HCT116 (cell line): ENCODE data around the gene CHN1. TPM values are rescaled to one million over a fixed set of nuclear protein-coding genes. Genes with fewer than 3 reads are reported as not detected.

Source experiments
- ATAC-seq: fragments of 200-7000 bp; cut with Tn5 transposase; 2 replicates; pipeline ENCODE4 v1.9.1; 2020; ENCODE audit warnings: mild to moderate bottlenecking, moderate library complexity
- BruUV-seq: library from RNA; stranded (reverse); fragments of 400-500 nt; replicated peaks from 2 replicates; lab custom pipeline; 2021; lab: Mats Ljungman, UMichigan
- CTCF ChIA-PET: fragments of 300-600 bp; sonication (Branson Sonifier 250); formaldehyde crosslinking; loops from one replicate; lab custom pipeline; 2021; ENCODE audit warnings: antibody characterized with exemption; lab: Charles Lee
- POLR2A ChIA-PET: fragments of 300-600, 350-600 bp; sonication (Branson Sonifier 250); formaldehyde crosslinking; loops from one replicate; lab custom pipeline; 2021; ENCODE audit warnings: antibody characterized with exemption; lab: Charles Lee
- RAD21 ChIA-PET, 2 experiments: fragments of 300-600 bp; sonication (Branson Sonifier 250); formaldehyde crosslinking; loops; one replicate each; lab custom pipeline; 2023; ENCODE audit warnings: low total read pairs in 2 of 2; ENCODE audit not compliant: uncharacterized antibody in 2 of 2, unreplicated experiment in 2 of 2, low non-redundant PET in 1 of 2; lab: Charles Lee
- DNase-seq: peaks from one replicate; pipeline ENCODE4 v3.0.0-alpha.2; 2010; ENCODE audit warnings: low read depth, low spot score
- H2AFZ ChIP-seq: fragments of 200-600 bp; shearing (Covaris generic), sonication (generic); 2 replicates; pipeline ENCODE4 v1.6.1; 2017; ENCODE audit warnings: low read depth, mixed run types, mixed read lengths, antibody characterized with exemption, low read length; ENCODE audit not compliant: poor library complexity, severe bottlenecking
- H3K27ac ChIP-seq: 2 replicates; pipeline ENCODE4 v1.5.1; 2012; ENCODE audit warnings: low read depth, low read length
- H3K27me3 ChIP-seq: fragments of 200-600 bp; sonication (generic); 2 replicates; pipeline ENCODE4 v1.6.1; 2016; ENCODE audit warnings: mixed run types, low read length, mixed read lengths; ENCODE audit not compliant: insufficient read depth
- H3K36me3 ChIP-seq, 2 experiments: fragments of 200-500 bp in 1 of 2; fragments of 200-600 bp in 1 of 2; sonication (Bioruptor generic) in 1 of 2; sonication (generic) in 1 of 2; 2 replicates each; pipeline versions ENCODE4 v1.5.1 to v1.6.1; 2014 to 2016; ENCODE audit warnings: low read length in 2 of 2, inconsistent platforms in 1 of 2, mixed read lengths in 1 of 2, mixed run types in 1 of 2; ENCODE audit not compliant: insufficient read depth in 2 of 2, control insufficient read depth in 1 of 2
- H3K4me1 ChIP-seq, 2 experiments: fragments of 200-600 bp in 1 of 2; sonication (generic) in 1 of 2; 2 replicates each; pipeline versions ENCODE4 v1.5.1 to v1.6.1; 2012 to 2017; ENCODE audit warnings: low read length in 2 of 2, inconsistent platforms in 1 of 2, mild to moderate bottlenecking in 1 of 2, mixed read lengths in 1 of 2, mixed run types in 1 of 2, moderate library complexity in 1 of 2; ENCODE audit not compliant: insufficient read depth in 2 of 2, control insufficient read depth in 1 of 2
- H3K4me2 ChIP-seq: fragments of 200-600 bp; sonication (generic); 2 replicates; pipeline ENCODE4 v1.6.1; 2017; ENCODE audit warnings: mixed run types, low read length, mixed read lengths
- H3K4me3 ChIP-seq, 2 experiments: fragments of 200-600 bp in 1 of 2; sonication (generic) in 1 of 2; replicated peaks in 1 of 2; 2 replicates each; pipeline ENCODE4 v1.5.1; 2011 to 2016; ENCODE audit warnings: low read length in 2 of 2, control low read depth in 1 of 2, low read depth in 1 of 2, mild to moderate bottlenecking in 1 of 2, mixed read lengths in 1 of 2, mixed run types in 1 of 2
- H3K79me2 ChIP-seq: fragments of 200-600 bp; sonication (generic); 2 replicates; pipeline ENCODE4 v1.6.1; 2017; ENCODE audit warnings: mild to moderate bottlenecking, mixed run types, low read length, moderate library complexity, mixed read lengths; ENCODE audit not compliant: insufficient read depth
- H3K9ac ChIP-seq: fragments of 200-600 bp; sonication (generic); 2 replicates; pipeline ENCODE4 v1.6.1; 2016; ENCODE audit warnings: low read length, mixed read lengths
- H3K9me2 ChIP-seq: fragments of 200-600 bp; sonication (generic), shearing (Covaris generic); 2 replicates; pipeline ENCODE4 v1.6.1; 2017; ENCODE audit warnings: mixed run types, mild to moderate bottlenecking, moderate library complexity; ENCODE audit not compliant: insufficient read depth
- H3K9me3 ChIP-seq, 2 experiments: fragments of 200-500 bp in 1 of 2; fragments of 200-600 bp in 1 of 2; sonication (Bioruptor generic) in 1 of 2; sonication (generic) in 1 of 2; 2 replicates each; pipeline ENCODE4 v1.6.1; 2014 to 2017; ENCODE audit warnings: low read length in 2 of 2, mixed read lengths in 2 of 2, inconsistent platforms in 1 of 2, low read depth in 1 of 2, mild to moderate bottlenecking in 1 of 2, mixed run types in 1 of 2, moderate library complexity in 1 of 2; ENCODE audit not compliant: control insufficient read depth in 1 of 2, insufficient read depth in 1 of 2
- H4K20me1 ChIP-seq: fragments of 200-600 bp; sonication (generic), shearing (Covaris generic); 2 replicates; pipeline ENCODE4 v1.6.1; 2017; ENCODE audit warnings: mixed run types, mild to moderate bottlenecking, moderate library complexity; ENCODE audit not compliant: insufficient read depth
- ATF3 ChIP-seq: IDR thresholded peaks from 2 replicates; pipeline ENCODE4 v1.6.1; 2012
- CBX3 ChIP-seq: IDR thresholded peaks from 2 replicates; pipeline ENCODE4 v1.6.1; 2012; ENCODE audit warnings: low read depth
- ELF1 ChIP-seq: IDR thresholded peaks from 2 replicates; pipeline ENCODE4 v1.6.1; 2012; ENCODE audit warnings: low read depth, borderline replicate concordance
- EZH2phosphoT487 ChIP-seq: fragments of 200-600 bp; IDR thresholded peaks from 2 replicates; pipeline ENCODE4 v1.6.1; 2018; ENCODE audit warnings: antibody characterized with exemption, borderline replicate concordance
- FOSL1 ChIP-seq: IDR thresholded peaks from 2 replicates; pipeline ENCODE4 v1.6.1; 2012; ENCODE audit warnings: low read depth
- JUND ChIP-seq: IDR thresholded peaks from 2 replicates; pipeline ENCODE4 v1.6.1; 2012
- POLR2A ChIP-seq: IDR thresholded peaks from 2 replicates; pipeline ENCODE4 v1.7.0; 2011; ENCODE audit warnings: borderline replicate concordance; ENCODE audit not compliant: insufficient read depth, insufficient read length; ENCODE audit errors: extremely low read depth
- POLR2AphosphoS5 ChIP-seq: IDR thresholded peaks from 2 replicates; pipeline ENCODE4 v1.6.1; 2011; ENCODE audit warnings: mild to moderate bottlenecking, low read depth, low read length, moderate library complexity
- RAD21 ChIP-seq: IDR thresholded peaks from 2 replicates; pipeline ENCODE4 v1.6.1; 2012; ENCODE audit warnings: low read depth, mild to moderate bottlenecking
- REST ChIP-seq: IDR thresholded peaks from 2 replicates; pipeline ENCODE4 v1.6.1; 2012; ENCODE audit warnings: low read depth
- SP1 ChIP-seq: IDR thresholded peaks from 2 replicates; pipeline ENCODE4 v1.6.1; 2012; ENCODE audit warnings: low read depth
- TCF7L2 ChIP-seq: IDR thresholded peaks from 2 replicates; pipeline ENCODE4 v1.7.0; 2011; ENCODE audit warnings: borderline replicate concordance, inconsistent platforms; ENCODE audit not compliant: insufficient read depth, insufficient read length; ENCODE audit errors: extremely low read depth
- YY1 ChIP-seq: IDR thresholded peaks from 2 replicates; pipeline ENCODE4 v1.6.1; 2011; ENCODE audit warnings: low read length, low read depth, moderate library complexity, mild to moderate bottlenecking; ENCODE audit not compliant: insufficient replicate concordance; ENCODE audit errors: extremely low read depth
- ZBTB33 ChIP-seq: IDR thresholded peaks from 2 replicates; pipeline ENCODE4 v1.6.1; 2011; ENCODE audit warnings: mild to moderate bottlenecking, low read length, moderate library complexity; ENCODE audit not compliant: insufficient replicate concordance; ENCODE audit errors: extremely low read depth
- ZFX ChIP-seq: fragments of 450-650 bp; IDR thresholded peaks from 2 replicates; pipeline ENCODE4 v1.6.1; 2017
- ZNF274 ChIP-seq: fragments of 200-500 bp; sonication (Bioruptor generic); IDR thresholded peaks from 2 replicates; pipeline ENCODE4 v1.6.1; 2014; ENCODE audit warnings: mild to moderate bottlenecking, low read depth, low read length, inconsistent platforms
- intact Hi-C: fragments of 100-400 bp; cut with micrococcal nuclease; formaldehyde crosslinking; loops from 2 replicates; pipeline ENCODE4 v1.10.0; 2022
- total RNA-seq: library from RNA; stranded (reverse); gene quantifications from one replicate; pipeline ENCODE4 v1.2.1, GENCODE V29; 2021; ENCODE audit not compliant: unreplicated experiment
- TF ChIP-seq, protein P1 (sequence below), 3 experiments: fragments of 200-600 bp in 1 of 3; sonication (generic) in 1 of 3; IDR thresholded peaks in 2 of 3; conservative IDR thresholded peaks in 1 of 3; 2 replicates each; pipeline ENCODE4 v1.5.1; 2012 to 2017; ENCODE audit warnings: low read depth in 2 of 3, low read length in 2 of 3, antibody characterized with exemption in 1 of 3, borderline replicate concordance in 1 of 3, control low read depth in 1 of 3, mild to moderate bottlenecking in 1 of 3, mixed read lengths in 1 of 3, mixed run types in 1 of 3, moderate library complexity in 1 of 3; ENCODE audit not compliant: insufficient read depth in 1 of 3

CHN1 gene
- total RNA-seq, 1 experiment from 2014 or later, result 3.6 TPM

DNA sequence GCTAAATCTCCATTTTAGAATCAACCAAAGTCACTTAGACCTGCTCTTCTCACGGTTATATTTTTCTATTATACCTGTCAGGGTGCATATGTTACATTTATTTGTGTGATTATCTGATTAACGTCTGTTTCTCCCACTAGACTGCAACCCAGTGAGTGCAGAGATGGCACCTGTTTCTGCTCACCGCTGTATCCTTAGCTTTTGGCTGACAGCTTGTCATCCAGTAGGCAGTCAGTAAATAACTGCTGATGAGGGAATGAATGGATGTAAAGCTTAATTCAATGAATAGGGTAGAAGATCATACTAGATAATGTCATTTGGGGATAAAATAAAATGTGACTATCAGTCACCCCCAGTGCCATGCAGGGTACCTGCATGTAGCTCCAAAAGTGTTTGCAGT, 234.0 kb downstream of the CHN1 start:
- ChIA-PET CTCF (interaction anchor here (0.7 to 4.2 kb wide), 19 partner anchors 8 to 512 kb away, joined by 3 to 118 read pairs (median 4); no protein-coding TSS in a partner anchor), RAD21 (interaction anchor here (1.0 to 2.3 kb wide), 9 partner anchors 22 to 1326 kb away, joined by 3 to 7 read pairs (median 5); no protein-coding TSS in a partner anchor), POLR2A (interaction anchor here (1.2 kb wide), 1 partner anchor 22 kb away, joined by 3 read pairs; no protein-coding TSS in a partner anchor)
- peak overlapping the region; percentile 94 for H2AFZ ChIP-seq
- no TSS peak for BruUV-seq
- DNase-seq (no peak), ATAC-seq (peak; percentile 41)
- H3K27ac ChIP-seq, result no peak overlapping the region
- no peaks in the 10 kb centered on the region for H3K79me2 ChIP-seq
- H3K27me3 ChIP-seq, result no peaks in the 10 kb centered on the region
- H3K9me2 ChIP-seq, result no peaks in the 10 kb centered on the region
- H3K4me3 ChIP-seq, result no peak overlapping the region
- TF ChIP-seq FOSL1 (no peak), TCF7L2 (no peak), POLR2A (no peak), CBX3 (no peak), SP1 (no peak), ZNF274 (no peak), ZFX (no peak), ZBTB33 (no peak), EZH2phosphoT487 (no peak), JUND (no peak), REST (no peak), YY1 (no peak), RAD21 (no peak), ATF3 (no peak), ELF1 (no peak), POLR2AphosphoS5 (no peak)
- TF ChIP-seq, protein P1, sequence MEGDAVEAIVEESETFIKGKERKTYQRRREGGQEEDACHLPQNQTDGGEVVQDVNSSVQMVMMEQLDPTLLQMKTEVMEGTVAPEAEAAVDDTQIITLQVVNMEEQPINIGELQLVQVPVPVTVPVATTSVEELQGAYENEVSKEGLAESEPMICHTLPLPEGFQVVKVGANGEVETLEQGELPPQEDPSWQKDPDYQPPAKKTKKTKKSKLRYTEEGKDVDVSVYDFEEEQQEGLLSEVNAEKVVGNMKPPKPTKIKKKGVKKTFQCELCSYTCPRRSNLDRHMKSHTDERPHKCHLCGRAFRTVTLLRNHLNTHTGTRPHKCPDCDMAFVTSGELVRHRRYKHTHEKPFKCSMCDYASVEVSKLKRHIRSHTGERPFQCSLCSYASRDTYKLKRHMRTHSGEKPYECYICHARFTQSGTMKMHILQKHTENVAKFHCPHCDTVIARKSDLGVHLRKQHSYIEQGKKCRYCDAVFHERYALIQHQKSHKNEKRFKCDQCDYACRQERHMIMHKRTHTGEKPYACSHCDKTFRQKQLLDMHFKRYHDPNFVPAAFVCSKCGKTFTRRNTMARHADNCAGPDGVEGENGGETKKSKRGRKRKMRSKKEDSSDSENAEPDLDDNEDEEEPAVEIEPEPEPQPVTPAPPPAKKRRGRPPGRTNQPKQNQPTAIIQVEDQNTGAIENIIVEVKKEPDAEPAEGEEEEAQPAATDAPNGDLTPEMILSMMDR (IDR thresholded peaks at IDR 0.05 in 2 of 3, conservative IDR thresholded peaks at IDR 0.05 in 1 of 3; ENCODE audit: borderline replicate concordance in 1 of 3, insufficient read depth in 1 of 3, low read depth in 2 of 3, low read length in 2 of 3), result no peak
- H3K9ac ChIP-seq, result no peak overlapping the region
- intact Hi-C loops, result loop anchor here (1.0 to 5.0 kb wide), 3 partner anchors 214 to 1326 kb away; partner anchors contain the start of gene HOXD12
- peaks cover 0 to 11% of the 10 kb centered on the region in 2 experiments; a peak in 2 of 4 replicates for H3K4me1 ChIP-seq
- H3K4me2 ChIP-seq, result no peak overlapping the region
- no peaks in the 10 kb centered on the region for H3K36me3 ChIP-seq
- H3K9me3 ChIP-seq, result no peaks in the 10 kb centered on the region
- H4K20me1 ChIP-seq, result no peaks in the 10 kb centered on the region
